HepG2 (cell line): Measurements from ENCODE around the gene MEF2B. TPM values are rescaled to one million over a fixed set of nuclear protein-coding genes. Genes with fewer than 3 reads are reported as not detected.
A peak's percentile ranks its signal among the peaks of the same experiment; 100 is the strongest.

Source experiments
- AFF4 ChIP-seq: sonication (generic); formaldehyde crosslinking; IDR thresholded peaks from 2 replicates; pipeline ENCODE4 v1.4.0; 2020; ENCODE audit warnings: missing genetic modification reagents
- ATF4 ChIP-seq, 2 experiments: fragments of 450-650 bp in 1 of 2; sonication (generic) in 1 of 2; formaldehyde crosslinking; IDR thresholded peaks; 2 replicates each; pipeline versions ENCODE4 v1.5.0 to v1.8.0; 2020 to 2022; ENCODE audit warnings: mild to moderate bottlenecking in 1 of 2, missing genetic modification reagents in 1 of 2
- GABPA ChIP-seq, 2 experiments: IDR thresholded peaks; 2 replicates each; pipeline ENCODE4 v1.6.1; 2011 to 2016; ENCODE audit warnings: low read depth in 2 of 2, low read length in 1 of 2, missing biosample characterization in 1 of 2, missing genetic modification characterization in 1 of 2
- HNRNPK ChIP-seq: fragments of 200-400 bp; formaldehyde crosslinking; IDR thresholded peaks from 2 replicates; pipeline ENCODE4 v1.6.1; 2018; ENCODE audit warnings: low read length, low read depth, moderate library complexity, mild to moderate bottlenecking; ENCODE audit not compliant: poor library complexity, severe bottlenecking
- MIER3 ChIP-seq: IDR thresholded peaks from 2 replicates; pipeline ENCODE4 v1.6.1; 2016; ENCODE audit warnings: missing compliant biosample characterization, borderline replicate concordance
- NFIB ChIP-seq: sonication (generic); formaldehyde crosslinking; IDR thresholded peaks from 2 replicates; pipeline ENCODE4 v1.9.0; 2021; ENCODE audit warnings: missing genetic modification reagents, mild to moderate bottlenecking, borderline replicate concordance
- SAP130 ChIP-seq: IDR thresholded peaks from 2 replicates; pipeline ENCODE4 v1.6.1; 2016; ENCODE audit warnings: low read depth
- SMARCC2 ChIP-seq: fragments of 450-650 bp; IDR thresholded peaks from 2 replicates; pipeline ENCODE4 v1.6.1; 2017; ENCODE audit warnings: antibody characterized with exemption, mild to moderate bottlenecking
- TAF15 ChIP-seq: fragments of 200-400 bp; formaldehyde crosslinking; IDR thresholded peaks from one replicate; pipeline ENCODE4 v1.6.1; 2018; ENCODE audit warnings: mild to moderate bottlenecking, low read depth, low read length; ENCODE audit not compliant: poor library complexity, severe bottlenecking
- TP53 ChIP-seq: sonication (generic); formaldehyde crosslinking; conservative IDR thresholded peaks from 2 replicates; pipeline ENCODE4 v1.4.0; 2020; ENCODE audit warnings: missing genetic modification reagents
- WIZ ChIP-seq: sonication (generic); formaldehyde crosslinking; IDR thresholded peaks from 2 replicates; pipeline ENCODE4 v1.5.1; 2020; ENCODE audit warnings: mild to moderate bottlenecking, missing genetic modification reagents
- ZBTB39 ChIP-seq: sonication (generic); formaldehyde crosslinking; IDR thresholded peaks from 2 replicates; pipeline ENCODE4 v1.5.0; 2020; ENCODE audit warnings: missing genetic modification reagents
- ZNF253 ChIP-seq: sonication (generic); formaldehyde crosslinking; IDR thresholded peaks from 2 replicates; pipeline ENCODE4 v1.8.0; 2022; ENCODE audit warnings: mild to moderate bottlenecking, missing genetic modification reagents, borderline replicate concordance
- ZNF550 ChIP-seq: sonication (generic); formaldehyde crosslinking; IDR thresholded peaks from 2 replicates; pipeline ENCODE4 v1.4.0; 2020; ENCODE audit warnings: mild to moderate bottlenecking, missing genetic modification reagents, borderline replicate concordance
- ZNF678 ChIP-seq: sonication (generic); formaldehyde crosslinking; IDR thresholded peaks from 2 replicates; pipeline ENCODE4 v1.4.0; 2020; ENCODE audit warnings: mild to moderate bottlenecking, missing genetic modification reagents
- ZNF7 ChIP-seq: IDR thresholded peaks from 2 replicates; pipeline ENCODE4 v1.6.1; 2016; ENCODE audit warnings: missing biosample characterization, missing genetic modification reagents
- ZNF777 ChIP-seq: sonication (generic); formaldehyde crosslinking; IDR thresholded peaks from 2 replicates; pipeline ENCODE4 v1.4.0; 2020; ENCODE audit warnings: missing genetic modification reagents
- ZSCAN9 ChIP-seq: IDR thresholded peaks from 2 replicates; pipeline ENCODE4 v1.6.1; 2016; ENCODE audit warnings: borderline replicate concordance
- polyA plus RNA-seq, 8 experiments: library from polyadenylated mRNA; depleted of rRNA in 3 of 8; stranded (reverse) in 7 of 8; unstranded in 1 of 8; fragments of >200 nt; fragmentation: Illumina TruSeq in 4 of 8; extraction: Trizol in 4 of 8; gene quantifications; 2 replicates each; pipeline versions ENCODE4 v1.2.1 to v1.2.3, GENCODE V29; 2011 to 2016; ENCODE audit warnings: low read depth in 4 of 8, missing spikeins in 1 of 8, mixed read lengths in 1 of 8; ENCODE audit not compliant: insufficient read depth in 1 of 8
- total RNA-seq, 5 experiments: library from RNA; depleted of rRNA; stranded (reverse); fragments of >200 nt; fragmentation: Illumina TruSeq; extraction: Trizol; gene quantifications; 2 replicates each; pipeline ENCODE4 v1.2.3, GENCODE V29; 2016; ENCODE audit warnings: low read depth in 1 of 5

The MEF2B gene
- total and polyA plus RNA-seq, 2 of the 13 experiments (the other 11 are each of a cell fraction or from before 2014, with no cell fraction given) = 1.2 to 1.7 TPM

GRCh38 chr19:19098703-19099632, 71.1 kb downstream of the MEF2B start (continued):
- TF ChIP-seq ZSCAN9 (CRISPR knock-in tag) (peak; percentile 81; the same call in 1 of the 2 replicates), ZBTB39 (CRISPR knock-in tag) (no peak), MIER3 (peak; percentile 65; the same call in 1 of the 2 replicates), ZNF777 (CRISPR knock-in tag) (0 out of 2 replicates have a peak, but pooled peaks have one; percentile 42), ZNF678 (no peak), TP53 (CRISPR knock-in tag) (peak; percentile 68; the same call in 1 of the 2 replicates), ATF4 (CRISPR knock-in tag; IDR thresholded peaks at IDR 0.05) (no peak), ZNF7 (no peak), HNRNPK (no peak), ZNF550 (no peak), NFIB (CRISPR knock-in tag) (no peak), SMARCC2 (no peak), SAP130 (CRISPR knock-in tag) (peak; percentile 72), ZNF253 (CRISPR knock-in tag) (no peak), GABPA (IDR thresholded peaks at IDR 0.05; ENCODE audit: low read depth, low read length) (no peak), GABPA (CRISPR knock-in tag; IDR thresholded peaks at IDR 0.05; ENCODE audit: low read depth) (no peak), WIZ (CRISPR knock-in tag) (0 out of 2 replicates have a peak, but pooled peaks have one; percentile 74), TAF15 (no peak), AFF4 (CRISPR knock-in tag) (no peak)
